DMS53 treated with DMSO at 0.1 percent for 48 hours (cell line): ENCODE measurements around the gene PGM5.
"Not testable (repeated sequence)": the region's sequence is repeated elsewhere in the genome, so short reads cannot be mapped to it uniquely, and the experiment has no call there.

Experiments used
- DNase-seq: peaks from one replicate; lab custom pipeline; 2025; ENCODE audit not compliant: unreplicated experiment; lab: John Stamatoyannopoulos, UW

The PGM5 gene

DNA sequence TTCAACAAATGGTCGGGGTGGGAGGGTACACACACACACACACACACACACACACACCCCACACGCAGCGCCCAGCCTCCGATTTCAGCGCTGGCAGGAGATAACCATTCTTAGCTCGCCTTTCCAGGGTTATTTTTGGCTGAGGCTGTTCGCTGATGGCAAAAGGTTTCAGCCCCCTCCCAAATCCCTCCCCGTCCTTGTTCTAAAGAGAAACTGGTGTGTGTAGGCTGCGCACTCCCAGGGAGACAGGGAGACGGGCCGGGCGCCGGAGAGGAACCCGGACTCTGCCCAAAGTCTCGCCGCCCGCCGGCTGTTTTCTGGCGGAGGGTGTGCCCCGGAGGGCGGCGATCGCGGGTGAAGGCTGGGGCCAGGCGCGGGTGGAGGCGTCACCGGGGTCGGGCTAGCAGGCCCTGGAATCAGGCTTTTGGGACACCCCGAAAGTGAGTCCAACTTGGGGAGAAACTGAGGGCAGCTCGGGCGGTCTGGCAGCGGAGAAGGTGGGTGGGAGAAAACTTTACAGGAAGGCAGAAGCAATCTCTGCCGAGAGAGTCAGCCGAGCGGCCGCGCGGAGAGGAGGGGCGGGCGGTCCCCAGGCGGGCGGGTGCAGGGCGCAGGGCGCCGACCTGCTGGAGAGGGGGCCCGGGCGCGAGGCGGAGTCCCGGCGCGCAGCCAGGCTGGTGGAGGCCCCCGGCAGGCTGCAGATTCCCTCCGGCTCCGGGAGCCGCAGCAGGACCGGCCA is at the start of gene PGM5:
TSS of gene PGM5 (plus strand) at position 232 of the 739 bp plus-strand sequence. CDS start 517 bp downstream, outside the sequence.
- DNase-seq = not testable (repeated sequence)

DNA sequence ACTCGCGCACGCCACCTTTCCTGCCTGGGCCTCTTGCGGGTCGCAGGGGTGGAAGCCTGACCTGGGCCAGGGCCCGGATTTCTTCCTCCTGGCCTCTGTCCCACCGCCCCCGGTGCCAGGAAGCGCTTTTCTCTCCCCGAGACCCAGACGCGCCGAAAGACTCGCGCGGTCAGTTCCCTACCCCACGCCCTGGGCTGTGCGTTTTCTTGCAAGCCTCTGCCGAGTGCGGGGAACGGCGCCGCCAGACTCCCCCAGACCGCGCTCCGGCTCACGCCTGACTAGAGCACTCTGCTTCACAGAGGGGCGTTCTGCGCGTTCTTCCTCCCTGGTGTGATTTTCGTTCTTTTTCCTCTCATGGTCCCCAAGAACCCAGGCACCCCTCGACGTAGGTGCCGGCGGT is 49.3 kb upstream of the PGM5 start:
- DNase-seq = not testable (repeated sequence)

DNA sequence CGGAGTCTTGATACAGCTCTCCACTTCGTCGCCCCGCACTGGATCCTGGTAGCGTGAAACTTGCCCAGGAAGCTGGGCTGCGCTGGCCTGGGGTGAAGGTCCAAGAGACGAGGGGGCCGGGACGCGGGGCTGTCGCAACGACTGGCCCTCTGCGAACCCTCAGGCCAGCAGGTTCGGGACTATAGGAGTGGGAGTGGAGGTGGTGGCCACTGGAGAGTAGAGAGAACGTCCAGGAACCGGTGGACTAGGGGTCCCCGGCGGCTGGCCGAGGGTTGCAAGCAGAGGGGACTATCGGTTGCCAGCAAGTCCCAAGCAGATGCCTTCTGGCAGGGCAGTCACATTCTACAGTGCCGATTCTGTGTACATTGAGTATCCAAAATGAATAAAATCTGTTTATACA is 48.8 kb upstream of the PGM5 start:
- not testable (repeated sequence) for DNase-seq

DNA sequence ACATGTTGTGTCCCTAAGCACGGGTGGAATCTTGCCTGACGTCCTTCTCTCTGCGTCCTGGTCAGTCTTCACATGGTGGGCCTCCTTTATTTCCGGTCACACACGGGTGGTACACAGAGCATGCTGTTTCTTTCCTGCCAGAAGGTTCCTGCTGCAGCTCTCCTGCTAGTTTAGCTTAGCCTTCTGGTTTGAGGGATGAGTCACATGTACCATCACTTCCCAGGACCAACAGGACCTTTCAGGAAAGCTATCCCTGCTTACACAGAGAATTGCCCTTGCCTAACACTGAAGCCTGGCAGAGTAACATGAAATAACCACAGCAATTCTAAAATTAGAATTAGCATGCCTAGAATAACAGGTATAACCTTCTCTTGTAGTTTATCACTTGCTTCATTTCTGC is 45.2 kb upstream of the PGM5 start:
- not testable (repeated sequence) for DNase-seq

DNA sequence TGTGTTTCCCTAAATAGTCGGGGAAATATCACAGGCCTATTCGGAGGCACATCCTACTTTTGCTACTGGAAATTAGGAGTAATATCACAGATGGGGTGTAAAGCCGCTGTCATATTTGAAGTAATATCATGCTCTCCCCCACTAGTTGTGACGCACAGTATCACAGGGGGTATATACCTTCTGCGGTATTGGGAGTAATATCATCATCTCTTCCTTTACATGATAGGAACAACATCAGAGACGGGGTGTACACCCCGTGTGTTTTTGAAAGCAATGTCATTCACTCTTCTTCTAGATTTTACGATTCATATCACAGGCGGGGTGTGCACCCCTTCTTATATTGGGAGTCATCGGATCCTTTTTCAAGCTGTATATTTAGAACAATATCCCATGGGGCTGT is 38.2 kb upstream of the PGM5 start:
- DNase-seq = not testable (repeated sequence)

DNA sequence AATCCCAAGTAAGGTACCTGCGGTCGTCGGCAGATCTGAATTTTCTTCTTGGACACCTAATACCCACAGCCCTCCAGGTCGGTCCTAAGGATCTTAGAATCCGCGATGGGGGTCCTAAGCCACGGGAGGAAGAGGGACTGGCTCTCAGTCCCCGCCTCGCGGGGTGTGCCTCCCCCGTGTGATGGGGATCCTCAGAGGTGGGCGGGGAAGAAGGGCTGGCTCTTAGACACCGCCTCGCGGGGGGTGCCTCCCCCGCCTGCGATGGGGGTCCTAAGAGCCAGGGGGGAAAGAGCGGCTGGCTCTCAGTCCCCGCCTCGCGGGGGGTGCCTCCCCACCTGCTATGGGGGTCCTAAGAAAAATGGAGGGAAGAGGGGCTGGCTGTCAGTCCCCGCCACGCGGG is 32.7 kb upstream of the PGM5 start:
- DNase-seq = not testable (repeated sequence)

DNA sequence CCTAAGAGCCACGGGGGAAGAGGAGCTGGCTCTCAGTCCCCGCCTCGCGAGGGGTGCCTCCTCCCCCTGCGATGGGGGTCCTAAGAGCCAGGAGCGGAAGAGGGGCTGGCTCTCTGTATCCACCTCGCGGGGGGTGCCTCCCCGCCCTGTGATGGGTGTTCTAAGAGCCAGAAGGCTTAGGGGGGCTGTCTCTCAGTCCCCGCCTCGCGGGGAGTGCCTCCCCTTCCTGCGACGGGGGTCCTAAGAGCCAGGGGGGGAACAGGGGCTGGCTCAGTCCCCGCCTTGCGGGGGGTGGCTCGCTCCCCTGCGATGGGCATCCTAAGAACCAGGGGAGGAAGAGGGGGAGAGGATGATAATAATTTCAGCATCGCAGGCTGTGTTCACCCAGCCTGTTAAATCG is 31.9 kb upstream of the PGM5 start:
- not testable (repeated sequence) for DNase-seq

DNA sequence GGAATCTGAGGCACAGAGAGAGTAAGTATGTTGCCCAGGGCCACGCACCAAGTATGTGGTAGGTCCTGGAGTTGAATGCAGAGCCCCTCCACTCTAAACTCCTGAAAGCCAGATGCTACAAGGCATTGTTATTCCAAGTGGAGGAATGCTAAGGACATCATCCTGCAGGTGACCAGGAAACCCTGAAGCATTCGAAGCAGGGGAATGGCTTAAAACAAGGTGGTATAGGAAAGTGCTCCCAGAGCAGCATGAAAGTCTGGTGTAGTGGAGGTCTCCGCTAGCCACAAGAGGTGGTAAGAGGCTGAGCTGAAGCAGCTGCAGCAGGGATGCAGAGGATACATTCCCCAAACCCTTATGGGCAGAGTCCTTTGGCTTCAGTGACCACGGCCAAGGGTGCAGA is 27.3 kb upstream of the PGM5 start:
- DNase-seq = not testable (repeated sequence)

DNA sequence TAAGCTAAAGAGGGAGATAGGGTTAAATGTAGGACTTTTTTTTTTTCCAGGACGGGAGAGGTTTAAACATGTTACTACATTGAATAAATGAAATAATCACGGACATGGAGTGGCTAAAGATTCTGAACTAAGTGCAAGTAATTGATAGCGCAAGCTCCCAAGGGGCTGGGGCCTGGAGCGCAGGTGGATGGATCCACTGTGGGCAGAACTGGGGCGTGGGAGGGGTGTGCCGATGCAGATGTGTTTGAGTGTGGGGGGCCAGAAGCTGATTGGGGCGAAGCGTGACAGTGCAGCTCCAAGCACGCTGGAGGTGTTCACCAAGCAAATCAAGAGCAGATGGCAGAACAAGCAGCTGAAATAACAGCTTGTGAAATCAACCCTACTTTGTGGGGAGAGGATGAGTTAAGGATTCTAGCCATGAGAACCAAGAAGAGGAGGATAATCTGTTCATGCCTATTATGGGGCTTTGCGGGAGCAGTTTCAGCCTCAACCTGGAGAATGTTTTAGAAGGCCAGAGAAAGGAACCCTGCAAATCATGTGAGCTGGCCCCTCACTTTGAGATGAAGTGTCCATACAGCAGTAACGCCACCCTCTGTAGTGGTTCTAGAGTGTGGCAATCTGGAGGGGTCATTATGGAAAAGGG is 25.8 kb upstream of the PGM5 start:
- DNase-seq = not testable (repeated sequence)

DNA sequence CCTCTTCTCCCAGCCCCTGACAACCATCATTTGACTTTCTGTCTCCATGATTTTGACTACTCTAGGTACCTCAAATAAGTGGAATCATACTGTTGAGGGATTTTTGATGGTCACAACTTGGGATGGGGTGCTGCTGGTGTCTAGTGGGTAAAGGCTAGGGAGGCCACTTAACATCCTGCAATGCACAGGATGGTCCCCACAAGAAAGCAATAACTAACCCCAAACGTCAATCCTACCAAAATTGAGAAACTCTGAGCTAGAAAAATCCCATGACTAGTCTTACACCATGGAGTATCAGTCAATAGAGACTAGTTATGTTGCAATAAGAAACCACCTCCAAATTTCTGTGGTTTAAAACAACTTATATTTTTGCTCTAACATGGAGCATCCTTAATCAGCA is 24.3 kb upstream of the PGM5 start:
- not testable (repeated sequence) for DNase-seq

DNA sequence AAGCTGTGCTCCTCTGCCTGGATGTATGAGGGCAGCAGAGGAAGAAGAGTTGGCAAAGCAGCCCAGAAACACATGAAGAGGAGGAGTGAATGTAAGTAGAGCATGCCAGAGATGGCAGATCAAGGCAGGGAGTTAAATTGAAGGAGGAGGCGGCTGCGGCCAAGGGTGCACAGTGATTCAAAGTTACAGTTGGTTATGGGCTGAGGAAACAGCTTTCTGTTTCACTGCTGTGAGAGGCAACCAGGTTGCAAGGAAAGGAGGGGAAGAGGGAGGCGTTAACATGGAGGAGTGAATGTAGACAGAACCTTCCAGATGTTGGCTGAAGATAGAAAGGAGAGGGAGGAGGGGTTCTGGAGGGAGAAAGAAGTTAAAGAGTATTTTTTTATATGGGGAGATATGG is 20.5 kb upstream of the PGM5 start:
- DNase-seq = not testable (repeated sequence)

DNA sequence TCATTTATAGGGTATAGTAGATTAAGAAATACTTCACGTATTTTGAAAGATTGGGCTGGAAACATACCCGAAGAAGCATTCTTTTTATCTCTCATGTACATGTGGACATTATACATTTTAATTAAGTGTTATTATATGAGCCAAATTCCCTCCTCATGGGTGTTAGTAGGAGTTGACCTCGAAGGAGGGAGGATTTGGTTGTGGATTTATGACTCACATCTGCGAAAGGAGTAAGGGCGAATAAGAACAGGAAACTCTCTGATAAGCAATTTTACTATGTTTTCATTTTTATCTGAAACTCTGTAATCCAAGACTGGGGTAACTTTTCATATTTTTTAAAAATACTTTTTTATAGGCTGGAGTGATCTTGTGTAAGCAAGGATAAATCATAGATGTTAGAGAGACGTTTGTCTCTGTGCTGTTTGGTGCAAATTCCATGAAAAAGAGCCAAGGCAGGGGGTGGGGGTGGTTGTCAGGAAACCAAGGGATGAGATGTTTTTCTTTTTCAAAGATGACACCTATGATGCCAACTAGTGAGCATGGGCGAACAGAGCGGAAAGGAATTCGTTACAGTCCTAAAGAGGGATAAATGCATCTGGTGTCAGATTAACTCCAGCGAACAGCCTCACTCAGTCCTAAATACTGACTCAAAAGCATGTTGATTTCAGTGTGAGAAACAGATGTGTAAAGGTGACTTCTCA is 19.6 kb upstream of the PGM5 start:
- not testable (repeated sequence) for DNase-seq

DNA sequence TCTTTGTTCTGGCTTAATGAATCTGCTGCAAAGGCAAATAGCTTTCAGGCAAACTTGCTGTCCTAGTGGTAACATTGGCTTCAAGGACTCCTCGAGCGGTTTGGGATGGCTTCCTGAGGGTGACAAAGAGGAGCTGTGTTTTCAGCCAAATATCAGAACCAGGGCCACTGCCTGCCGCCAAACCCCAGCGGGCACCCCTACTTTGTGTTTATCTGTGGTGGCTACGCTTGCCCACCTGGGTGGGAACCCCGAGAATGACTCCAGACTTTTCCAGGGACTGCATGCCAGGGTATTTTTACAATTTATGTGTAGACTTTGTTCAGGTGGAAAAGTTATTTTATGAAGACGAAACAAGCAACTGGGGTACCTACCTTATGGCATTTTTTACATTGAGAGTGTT is 18.4 kb upstream of the PGM5 start:
- not testable (repeated sequence) for DNase-seq

DNA sequence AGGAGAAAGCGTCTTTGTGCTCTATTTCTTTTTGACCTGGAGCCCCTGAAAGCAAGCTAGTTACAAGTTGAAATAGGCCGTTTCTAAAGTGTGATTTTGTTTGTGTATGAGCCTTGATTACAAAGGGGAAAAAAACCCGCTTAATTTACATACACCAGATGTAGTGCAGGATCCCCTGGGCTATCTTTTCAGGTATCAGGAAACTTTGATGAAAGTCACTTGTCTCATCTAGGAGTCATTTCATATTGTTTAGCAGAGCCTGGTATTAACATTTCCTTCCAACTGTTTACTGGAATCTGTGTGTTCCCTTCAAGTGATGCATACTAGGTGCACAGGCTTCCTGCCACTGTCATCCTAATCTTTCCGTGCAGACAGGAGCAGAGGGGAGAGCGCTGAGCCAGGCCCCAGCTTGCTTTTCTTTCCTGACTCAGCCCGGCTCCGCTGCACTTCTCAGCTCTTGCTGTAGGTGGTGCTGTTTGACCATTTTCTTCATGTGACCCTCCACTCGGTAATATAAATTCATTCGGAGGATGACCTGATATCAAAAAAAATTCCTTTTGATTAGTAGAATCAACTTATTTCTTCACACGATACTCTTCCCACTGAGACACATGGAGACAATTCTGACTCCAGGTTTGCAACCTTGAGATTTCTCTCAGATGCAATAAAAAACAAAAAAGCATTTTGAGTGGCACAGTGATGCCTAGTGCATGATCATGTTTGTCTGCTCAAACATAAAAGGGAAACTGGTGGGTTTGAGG is 14.0 kb upstream of the PGM5 start:
- not testable (repeated sequence) for DNase-seq

DNA sequence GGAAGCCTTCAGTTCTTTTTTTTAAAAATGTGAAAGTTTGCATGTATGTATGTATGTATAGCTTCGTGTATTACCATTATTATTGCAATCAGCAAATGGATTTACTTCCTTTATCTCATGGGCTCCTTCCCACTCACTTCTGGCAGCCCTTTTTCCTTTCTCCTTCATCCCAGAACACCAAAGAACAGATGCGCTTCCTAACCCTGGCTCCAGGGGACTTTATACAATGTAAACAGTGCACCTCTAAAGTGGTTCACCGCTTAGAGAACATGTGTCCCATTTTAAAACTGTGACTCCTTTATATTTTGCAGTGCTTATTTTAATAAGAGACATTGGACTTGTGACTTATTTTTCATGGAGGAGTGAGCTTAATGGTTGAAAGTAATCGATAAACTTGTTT is 13.2 kb upstream of the PGM5 start:
- DNase-seq = not testable (repeated sequence)

DNA sequence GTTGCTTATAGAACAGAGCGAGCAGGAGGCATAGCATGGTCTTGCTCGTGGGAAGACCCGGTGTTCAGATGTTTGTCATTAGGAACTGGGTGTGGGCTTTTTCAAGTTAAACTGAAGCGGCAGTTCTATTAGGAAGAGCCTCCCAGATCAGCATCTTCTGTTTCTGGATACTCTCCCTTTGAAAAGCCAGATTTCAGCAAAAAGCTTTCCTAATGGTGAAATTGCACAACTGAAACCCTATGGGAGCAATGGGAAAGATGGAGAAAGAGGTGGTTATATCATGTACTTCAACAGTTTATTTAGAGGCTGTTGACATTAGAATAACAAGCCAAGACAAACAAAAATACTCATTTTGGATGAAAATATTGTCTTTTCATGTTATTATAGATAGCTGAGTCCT is 12.4 kb upstream of the PGM5 start:
- DNase-seq = not testable (repeated sequence)

DNA sequence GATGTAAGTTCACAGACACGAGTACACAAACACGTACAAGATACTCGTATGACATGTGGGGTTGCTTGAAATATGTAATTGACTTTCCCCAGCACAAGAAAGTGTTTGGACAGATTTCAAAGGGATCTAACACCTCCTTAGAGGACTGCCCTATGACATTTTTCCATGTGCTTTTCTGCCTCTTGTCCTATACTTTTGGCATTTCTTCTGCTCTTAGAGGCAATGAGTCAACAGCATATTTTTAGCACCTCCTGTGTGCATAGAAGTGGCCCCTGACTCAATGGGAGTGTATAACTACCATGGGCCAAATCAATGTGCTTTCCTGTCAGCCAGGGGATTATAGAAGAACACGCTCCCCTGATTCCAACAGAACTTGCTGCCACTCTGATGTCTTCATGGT is 4.7 kb upstream of the PGM5 start:
- not testable (repeated sequence) for DNase-seq

DNA sequence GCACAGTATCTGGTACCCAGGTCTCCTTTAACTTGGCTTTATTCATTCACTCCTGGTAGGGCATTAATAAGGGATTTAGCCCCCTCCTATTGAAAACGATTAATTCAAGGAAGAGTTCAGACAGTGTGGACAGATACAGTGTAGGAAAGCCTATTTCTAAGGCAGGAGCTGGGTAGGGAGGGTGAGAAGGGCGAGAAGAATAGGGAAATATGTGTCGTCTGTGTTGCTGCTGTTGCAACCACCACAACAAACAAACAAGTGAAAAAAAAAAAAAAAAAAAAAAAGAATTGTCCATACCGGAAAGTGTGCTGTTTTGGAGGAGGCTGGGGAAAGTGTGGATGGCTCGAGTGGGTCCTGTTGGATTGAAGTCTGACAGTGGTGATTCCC is 425 bp upstream of the PGM5 start:
- not testable (repeated sequence) for DNase-seq

DNA sequence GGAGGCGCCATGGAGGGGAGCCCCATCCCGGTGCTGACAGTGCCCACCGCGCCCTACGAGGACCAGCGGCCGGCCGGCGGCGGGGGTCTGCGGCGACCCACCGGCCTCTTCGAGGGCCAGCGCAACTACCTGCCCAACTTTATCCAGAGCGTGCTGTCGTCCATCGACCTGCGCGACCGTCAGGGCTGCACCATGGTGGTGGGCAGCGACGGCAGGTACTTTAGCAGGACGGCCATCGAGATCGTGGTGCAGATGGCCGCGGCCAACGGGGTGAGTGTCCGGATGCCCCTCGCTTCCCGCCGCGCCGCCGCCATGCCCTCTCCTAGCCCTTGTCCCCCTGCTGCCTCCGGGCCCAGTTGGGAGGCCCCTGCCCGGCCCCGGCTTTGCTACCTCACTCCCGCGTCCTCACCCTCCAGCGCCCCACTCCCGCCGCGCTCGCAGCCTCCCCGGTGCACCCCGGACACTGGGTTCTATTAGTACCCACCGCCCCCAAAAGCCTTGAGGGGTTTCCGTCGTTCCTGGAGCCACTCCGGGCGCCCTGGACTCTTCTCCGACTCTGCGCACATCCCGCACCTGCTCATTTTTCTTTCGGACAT is 806 bp downstream of the PGM5 start:
- not testable (repeated sequence) for DNase-seq

DNA sequence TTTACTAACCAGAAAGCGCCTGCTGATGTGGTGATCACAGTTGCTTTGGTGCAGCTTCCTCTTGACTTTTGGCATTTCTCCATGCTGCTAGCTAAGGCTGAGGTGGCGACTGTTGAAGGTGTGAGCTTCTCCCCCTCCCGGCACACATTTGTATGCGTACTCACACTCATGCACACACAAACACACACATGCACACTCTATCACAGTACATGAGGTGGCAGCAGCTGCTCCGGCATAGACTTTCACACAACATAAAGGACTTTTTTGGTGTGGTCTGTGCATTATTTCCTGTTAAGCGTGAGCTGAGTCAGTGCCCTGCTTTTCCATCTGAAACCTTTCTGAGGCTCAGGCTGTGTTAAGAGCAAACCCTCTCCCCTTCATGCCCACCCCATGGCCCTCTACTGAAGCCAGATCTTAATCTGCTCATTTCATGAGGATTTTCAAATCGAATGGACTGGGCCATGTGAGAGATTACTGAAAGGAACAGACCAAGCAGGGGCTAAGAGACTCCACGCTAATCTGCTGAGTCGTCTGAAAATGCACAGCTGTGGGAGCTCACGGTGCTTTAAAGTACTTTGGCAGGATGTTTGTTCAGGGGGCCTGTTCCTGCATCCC is 10.6 kb downstream of the PGM5 start:
- not testable (repeated sequence) for DNase-seq
